Brain (organoid and tissue), 1 donor: ENCODE data around the gene CXorf58. TPM values are rescaled to one million over a fixed set of nuclear protein-coding genes. Genes with fewer than 3 reads are reported as not detected.

Source experiments
- polyA plus RNA-seq: library from polyadenylated mRNA; stranded (reverse); fragments of 350-450 nt; fragmentation: Illumina TruSeq; extraction: RNeasy Lipid Tissue Mini Kit (QIAGEN cat#74804); gene quantifications from one replicate; pipeline ENCODE4 v1.2.3, GENCODE V29; 2015; ENCODE audit warnings: low read depth, low replicate concordance; ENCODE audit not compliant: insufficient read depth

The CXorf58 gene
- polyA plus RNA-seq, 1 donor from 2014 or later, result not detected

Other genes with a start within 250 kb of the CXorf58 start
- 68.8 TPM for gene PRDX4, start 240.5 kb upstream of the CXorf58 start, polyA plus RNA-seq
- gene ACOT9, start 164.7 kb upstream of the CXorf58 start, polyA plus RNA-seq, result 7.9 TPM
- 71.9 TPM for gene SAT1, start 124.8 kb upstream of the CXorf58 start, polyA plus RNA-seq
- gene APOO, start 68 bp upstream of the CXorf58 start, polyA plus RNA-seq, result 79.1 TPM
- gene KLHL15, start 119.2 kb downstream of the CXorf58 start, polyA plus RNA-seq, result 3.0 TPM
- gene EIF2S3, start 146.9 kb downstream of the CXorf58 start, polyA plus RNA-seq, result 55.8 TPM
- 4.4 TPM for gene ZFX, start 241.7 kb downstream of the CXorf58 start, polyA plus RNA-seq